Measurements from ENCODE around the gene RUNDC1.

- no peak for TF ChIP-seq TAF1 (IDR thresholded peaks at IDR 0.05; ENCODE audit: borderline replicate concordance, insufficient read depth, low read length)
- TF ChIP-seq, protein P1, sequence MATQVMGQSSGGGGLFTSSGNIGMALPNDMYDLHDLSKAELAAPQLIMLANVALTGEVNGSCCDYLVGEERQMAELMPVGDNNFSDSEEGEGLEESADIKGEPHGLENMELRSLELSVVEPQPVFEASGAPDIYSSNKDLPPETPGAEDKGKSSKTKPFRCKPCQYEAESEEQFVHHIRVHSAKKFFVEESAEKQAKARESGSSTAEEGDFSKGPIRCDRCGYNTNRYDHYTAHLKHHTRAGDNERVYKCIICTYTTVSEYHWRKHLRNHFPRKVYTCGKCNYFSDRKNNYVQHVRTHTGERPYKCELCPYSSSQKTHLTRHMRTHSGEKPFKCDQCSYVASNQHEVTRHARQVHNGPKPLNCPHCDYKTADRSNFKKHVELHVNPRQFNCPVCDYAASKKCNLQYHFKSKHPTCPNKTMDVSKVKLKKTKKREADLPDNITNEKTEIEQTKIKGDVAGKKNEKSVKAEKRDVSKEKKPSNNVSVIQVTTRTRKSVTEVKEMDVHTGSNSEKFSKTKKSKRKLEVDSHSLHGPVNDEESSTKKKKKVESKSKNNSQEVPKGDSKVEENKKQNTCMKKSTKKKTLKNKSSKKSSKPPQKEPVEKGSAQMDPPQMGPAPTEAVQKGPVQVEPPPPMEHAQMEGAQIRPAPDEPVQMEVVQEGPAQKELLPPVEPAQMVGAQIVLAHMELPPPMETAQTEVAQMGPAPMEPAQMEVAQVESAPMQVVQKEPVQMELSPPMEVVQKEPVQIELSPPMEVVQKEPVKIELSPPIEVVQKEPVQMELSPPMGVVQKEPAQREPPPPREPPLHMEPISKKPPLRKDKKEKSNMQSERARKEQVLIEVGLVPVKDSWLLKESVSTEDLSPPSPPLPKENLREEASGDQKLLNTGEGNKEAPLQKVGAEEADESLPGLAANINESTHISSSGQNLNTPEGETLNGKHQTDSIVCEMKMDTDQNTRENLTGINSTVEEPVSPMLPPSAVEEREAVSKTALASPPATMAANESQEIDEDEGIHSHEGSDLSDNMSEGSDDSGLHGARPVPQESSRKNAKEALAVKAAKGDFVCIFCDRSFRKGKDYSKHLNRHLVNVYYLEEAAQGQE (IDR thresholded peaks at IDR 0.05; ENCODE audit: insufficient read depth in 1 of 2, low read depth in 2 of 2, low read length in 2 of 2), result no peak
Measured at GRCh38 chr17:42950044-42950783, 30.2 kb upstream of the RUNDC1 start.

Measured in PFSK-1 (cell line).